Measurements from ENCODE around the gene AGXT.
A peak's percentile ranks its signal among the peaks of the same experiment; 100 is the strongest.

AGXT gene

GRCh38 chr2:240868286-240869108, at the start of gene AGXT:
AGXT (plus strand) TSS chr2:240868824; CDS start chr2:240868866, 42 bp downstream.
- DNase-seq (ENCODE audit: low read depth), result no peak

- no peak for DNase-seq (ENCODE audit: low read depth)
Observed at GRCh38 chr2:240819126-240819857, 49.3 kb upstream of the AGXT start.

- no peak for DNase-seq (ENCODE audit: low read depth)
Observed at GRCh38 chr2:240819858-240820606, 48.6 kb upstream of the AGXT start, which contains the start of gene KIF1A. KIF1A (minus strand) TSS chr2:240820219; CDS start chr2:240797752, 22,467 bp downstream.

GRCh38 chr2:240820607-240821428, 47.8 kb upstream of the AGXT start:
- DNase-seq (ENCODE audit: low read depth), result no peak

GRCh38 chr2:240821429-240821778, 47.2 kb upstream of the AGXT start:
- DNase-seq (ENCODE audit: low read depth), result no peak

- no peak for DNase-seq (ENCODE audit: low read depth)
Observed at GRCh38 chr2:240822280-240822847, 46.3 kb upstream of the AGXT start.

GRCh38 chr2:240823449-240824336, 44.9 kb upstream of the AGXT start:
- no peak for DNase-seq (ENCODE audit: low read depth)

GRCh38 chr2:240825476-240825875, 43.1 kb upstream of the AGXT start:
- no peak for DNase-seq (ENCODE audit: low read depth)

- no peak for DNase-seq (ENCODE audit: low read depth)
Observed at GRCh38 chr2:240831594-240832204, 36.9 kb upstream of the AGXT start.

GRCh38 chr2:240832205-240832727, 36.4 kb upstream of the AGXT start:
- DNase-seq (ENCODE audit: low read depth), result peak; percentile 95

GRCh38 chr2:240832921-240833494, 35.6 kb upstream of the AGXT start:
- DNase-seq (ENCODE audit: low read depth), result no peak

GRCh38 chr2:240833724-240834285, 34.8 kb upstream of the AGXT start:
- no peak for DNase-seq (ENCODE audit: low read depth)

- no peak for DNase-seq (ENCODE audit: low read depth)
Observed at GRCh38 chr2:240834377-240834975, 34.1 kb upstream of the AGXT start.

GRCh38 chr2:240835528-240835927, 33.1 kb upstream of the AGXT start:
- DNase-seq (ENCODE audit: low read depth), result no peak

- no peak for DNase-seq (ENCODE audit: low read depth)
Observed at GRCh38 chr2:240836781-240837467, 31.7 kb upstream of the AGXT start.

GRCh38 chr2:240837621-240838020, 31.0 kb upstream of the AGXT start:
- DNase-seq (ENCODE audit: low read depth), result no peak

GRCh38 chr2:240839152-240840143, 29.2 kb upstream of the AGXT start:
- DNase-seq (ENCODE audit: low read depth), result no peak
